Tibial nerve (tissue), 4 donors: ENCODE measurements around the gene RAI14.

Experiments
- EP300 ChIP-seq, 2 donors: sonication (generic); formaldehyde crosslinking; IDR thresholded peaks; one replicate each; pipeline ENCODE4 v1.6.1; 2017; ENCODE audit warnings: antibody characterized with exemption in 2 of 2, mild to moderate bottlenecking in 1 of 2
- POLR2A ChIP-seq, 2 donors: fragments of 450-650 bp; IDR thresholded peaks; one replicate each; pipeline ENCODE4 v1.6.1; 2017; ENCODE audit warnings: antibody characterized with exemption in 2 of 2, mild to moderate bottlenecking in 2 of 2, moderate library complexity in 2 of 2
- TF ChIP-seq, protein P1 (sequence below), 5 experiments: fragments of 200-600 bp in 3 of 5; fragments of 450-650 bp in 2 of 5; sonication (generic) in 3 of 5; IDR thresholded peaks; one replicate each; pipeline ENCODE4 v1.5.1; 2016 to 2019; ENCODE audit warnings: antibody characterized with exemption in 5 of 5, mild to moderate bottlenecking in 3 of 5, moderate library complexity in 2 of 5

- TF ChIP-seq, protein P1, sequence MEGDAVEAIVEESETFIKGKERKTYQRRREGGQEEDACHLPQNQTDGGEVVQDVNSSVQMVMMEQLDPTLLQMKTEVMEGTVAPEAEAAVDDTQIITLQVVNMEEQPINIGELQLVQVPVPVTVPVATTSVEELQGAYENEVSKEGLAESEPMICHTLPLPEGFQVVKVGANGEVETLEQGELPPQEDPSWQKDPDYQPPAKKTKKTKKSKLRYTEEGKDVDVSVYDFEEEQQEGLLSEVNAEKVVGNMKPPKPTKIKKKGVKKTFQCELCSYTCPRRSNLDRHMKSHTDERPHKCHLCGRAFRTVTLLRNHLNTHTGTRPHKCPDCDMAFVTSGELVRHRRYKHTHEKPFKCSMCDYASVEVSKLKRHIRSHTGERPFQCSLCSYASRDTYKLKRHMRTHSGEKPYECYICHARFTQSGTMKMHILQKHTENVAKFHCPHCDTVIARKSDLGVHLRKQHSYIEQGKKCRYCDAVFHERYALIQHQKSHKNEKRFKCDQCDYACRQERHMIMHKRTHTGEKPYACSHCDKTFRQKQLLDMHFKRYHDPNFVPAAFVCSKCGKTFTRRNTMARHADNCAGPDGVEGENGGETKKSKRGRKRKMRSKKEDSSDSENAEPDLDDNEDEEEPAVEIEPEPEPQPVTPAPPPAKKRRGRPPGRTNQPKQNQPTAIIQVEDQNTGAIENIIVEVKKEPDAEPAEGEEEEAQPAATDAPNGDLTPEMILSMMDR (IDR thresholded peaks at IDR 0.05), result no peak
- TF ChIP-seq POLR2A (IDR thresholded peaks at IDR 0.05) (no peak), EP300 (IDR thresholded peaks at IDR 0.05) (no peak)
These were observed 68.6 kb downstream of the RAI14 start for GRCh38 chr5:34724741-34725140.
